Activated naive CD8-positive, alpha-beta T cell treated with anti-CD3 and anti-CD28 coated beads, Interleukin-2, amount 50 U/mL, for 16 hours (primary cell): ENCODE data around the gene ITGA11.

ENCODE experiments used
- DNase-seq: peaks from one replicate; pipeline ENCODE4 v3.0.0-alpha.2; 2020; ENCODE audit warnings: low read depth, low spot score

Gene ITGA11

GRCh38 chr15:68373028-68373427 lies 58.9 kb downstream of the ITGA11 start:
- DNase-seq: no peak

- no peak for DNase-seq
Observed at GRCh38 chr15:68372291-68372811, 59.6 kb downstream of the ITGA11 start.

- no peak for DNase-seq
Observed at GRCh38 chr15:68371851-68372250, 60.1 kb downstream of the ITGA11 start.

GRCh38 chr15:68371160-68371559 lies 60.8 kb downstream of the ITGA11 start:
- DNase-seq: no peak

GRCh38 chr15:68370768-68371151 lies 61.2 kb downstream of the ITGA11 start:
- DNase-seq: no peak

- no peak for DNase-seq
Observed at GRCh38 chr15:68369931-68370767, 61.8 kb downstream of the ITGA11 start.

- no peak for DNase-seq
Observed at GRCh38 chr15:68368731-68369435, 63.1 kb downstream of the ITGA11 start.

- no peak for DNase-seq
Observed at GRCh38 chr15:68367992-68368391, 64.0 kb downstream of the ITGA11 start.

GRCh38 chr15:68367226-68367625 lies 64.7 kb downstream of the ITGA11 start:
- DNase-seq: no peak

- no peak for DNase-seq
Observed at GRCh38 chr15:68366314-68366713, 65.6 kb downstream of the ITGA11 start.

GRCh38 chr15:68365770-68366169 lies 66.2 kb downstream of the ITGA11 start:
- DNase-seq: no peak

- no peak for DNase-seq
Observed at GRCh38 chr15:68365140-68365745, 66.7 kb downstream of the ITGA11 start.

- no peak for DNase-seq
Observed at GRCh38 chr15:68364660-68365035, 67.3 kb downstream of the ITGA11 start.

- DNase-seq: no peak
Observed at GRCh38 chr15:68364028-68364659, 67.8 kb downstream of the ITGA11 start.

GRCh38 chr15:68363353-68363752 lies 68.6 kb downstream of the ITGA11 start:
- no peak for DNase-seq

- DNase-seq: no peak
Observed at GRCh38 chr15:68362537-68363126, 69.3 kb downstream of the ITGA11 start.

- no peak for DNase-seq
Observed at GRCh38 chr15:68360721-68361120, 71.2 kb downstream of the ITGA11 start.

GRCh38 chr15:68356778-68357177 lies 75.2 kb downstream of the ITGA11 start:
- no peak for DNase-seq

- no peak for DNase-seq
Observed at GRCh38 chr15:68354923-68355322, 77.0 kb downstream of the ITGA11 start.

GRCh38 chr15:68354268-68354667 lies 77.7 kb downstream of the ITGA11 start:
- no peak for DNase-seq

GRCh38 chr15:68353421-68354135 lies 78.4 kb downstream of the ITGA11 start:
- no peak for DNase-seq
